Activated CD4-positive, alpha-beta T cell treated with anti-CD3 and anti-CD28 coated beads for 4 hours (primary cell): ENCODE measurements around the gene ADSS2.
"Not testable (repeated sequence)": the region's sequence is repeated elsewhere in the genome, so short reads cannot be mapped to it uniquely, and the experiment has no call there.

Experiments used
- DNase-seq, 2 donors: peaks; one replicate each; pipeline ENCODE4 v3.0.0-alpha.2; 2020

Gene ADSS2

GRCh38 chr1:244451539-244451950, at the start of gene ADSS2:
ADSS2 (minus strand) TSS chr1:244451909; CDS start chr1:244451817, 92 bp downstream.
- no peak for DNase-seq

GRCh38 chr1:244500515-244500914, 48.8 kb upstream of the ADSS2 start:
- not testable (repeated sequence) for DNase-seq

GRCh38 chr1:244499484-244499883, 47.8 kb upstream of the ADSS2 start:
- not testable (repeated sequence) for DNase-seq

- no peak for DNase-seq
Measured at GRCh38 chr1:244497805-244498204, 46.1 kb upstream of the ADSS2 start.

GRCh38 chr1:244496186-244496585, 44.5 kb upstream of the ADSS2 start:
- DNase-seq: no peak

GRCh38 chr1:244494653-244495052, 42.9 kb upstream of the ADSS2 start:
- DNase-seq: no peak

GRCh38 chr1:244484971-244485370, 33.3 kb upstream of the ADSS2 start:
- not testable (repeated sequence) for DNase-seq

- DNase-seq: no peak
Measured at GRCh38 chr1:244473059-244473605, 21.4 kb upstream of the ADSS2 start.

GRCh38 chr1:244466724-244467123, 15.0 kb upstream of the ADSS2 start:
- no peak for DNase-seq

GRCh38 chr1:244461245-244462071, 9.7 kb upstream of the ADSS2 start, which contains the start of gene CATSPERE:
CATSPERE (plus strand) TSS chr1:244461273; CDS start chr1:244461430, 157 bp downstream.
- peak; percentile 62 to 73 for DNase-seq

- DNase-seq: peak in 1 of 2 donors; percentile 19
Measured at GRCh38 chr1:244460197-244460596, 8.5 kb upstream of the ADSS2 start.

GRCh38 chr1:244458781-244459180, 7.1 kb upstream of the ADSS2 start:
- DNase-seq: no peak

GRCh38 chr1:244456586-244456985, 4.9 kb upstream of the ADSS2 start:
- no peak for DNase-seq

- DNase-seq: no peak
Measured at GRCh38 chr1:244454412-244454811, 2.7 kb upstream of the ADSS2 start.

GRCh38 chr1:244451951-244452795, 464 bp upstream of the ADSS2 start:
- peak; percentile 99 for DNase-seq

GRCh38 chr1:244450597-244451538, 841 bp downstream of the ADSS2 start:
- peak; percentile 59 to 64 for DNase-seq

- DNase-seq: no peak
Measured at GRCh38 chr1:244449936-244450508, 1.7 kb downstream of the ADSS2 start.

GRCh38 chr1:244448279-244449036, 3.3 kb downstream of the ADSS2 start:
- no peak for DNase-seq

GRCh38 chr1:244447552-244447951, 4.2 kb downstream of the ADSS2 start:
- no peak for DNase-seq

- no peak for DNase-seq
Measured at GRCh38 chr1:244447024-244447423, 4.7 kb downstream of the ADSS2 start.
